GM18517 (cell line): ENCODE data around the gene HLA-DMA.
"Not testable (repeated sequence)": the region's sequence is repeated elsewhere in the genome, so short reads cannot be mapped to it uniquely, and the experiment has no call there.

Experiments used
- ATAC-seq: cut with Tn5 transposase; IDR thresholded peaks from one replicate; pipeline ENCODE4 v1.9.1; 2021; ENCODE audit warnings: mild to moderate bottlenecking, moderate library complexity; ENCODE audit not compliant: unreplicated experiment

Gene HLA-DMA

DNA sequence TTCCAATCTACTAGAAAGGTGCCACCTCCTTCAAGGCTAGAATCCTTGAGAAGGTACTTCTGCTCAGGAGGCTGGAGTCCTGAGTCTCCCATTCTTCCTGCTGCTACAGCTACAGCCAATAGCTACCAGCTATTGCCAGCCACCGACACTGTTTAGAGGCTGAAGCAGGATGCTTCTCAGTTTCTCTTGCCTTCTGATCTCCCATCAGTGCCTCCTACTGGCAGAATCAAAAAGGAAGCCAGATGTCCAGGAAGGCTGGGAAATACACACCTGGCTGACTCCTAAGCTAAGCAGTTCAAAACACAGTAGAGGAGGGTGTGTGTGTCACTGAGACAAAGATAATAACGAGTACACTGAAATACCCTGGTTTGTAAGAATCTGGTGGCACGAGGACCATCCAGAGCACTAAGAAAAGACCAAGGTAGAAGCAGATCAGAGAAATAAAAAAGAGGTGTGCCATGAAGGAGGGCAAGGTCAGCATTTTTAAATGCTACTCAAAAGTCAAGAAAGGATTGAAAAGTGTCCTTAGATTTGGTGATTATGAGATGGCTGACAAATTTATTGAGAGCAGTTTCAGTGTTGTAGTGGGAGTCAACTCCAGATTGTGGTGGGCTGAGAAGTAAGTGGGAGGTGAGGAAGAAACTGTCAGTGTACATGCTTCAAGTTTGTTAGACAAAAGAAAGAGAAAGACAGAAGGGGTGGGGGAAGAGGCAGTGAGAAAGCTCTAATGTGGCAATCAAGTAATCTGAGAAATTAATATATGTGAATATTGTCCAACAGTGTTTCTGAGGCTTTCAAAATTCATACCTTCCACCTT, 2.3 kb upstream of the HLA-DMA start:
- no peak for ATAC-seq

DNA sequence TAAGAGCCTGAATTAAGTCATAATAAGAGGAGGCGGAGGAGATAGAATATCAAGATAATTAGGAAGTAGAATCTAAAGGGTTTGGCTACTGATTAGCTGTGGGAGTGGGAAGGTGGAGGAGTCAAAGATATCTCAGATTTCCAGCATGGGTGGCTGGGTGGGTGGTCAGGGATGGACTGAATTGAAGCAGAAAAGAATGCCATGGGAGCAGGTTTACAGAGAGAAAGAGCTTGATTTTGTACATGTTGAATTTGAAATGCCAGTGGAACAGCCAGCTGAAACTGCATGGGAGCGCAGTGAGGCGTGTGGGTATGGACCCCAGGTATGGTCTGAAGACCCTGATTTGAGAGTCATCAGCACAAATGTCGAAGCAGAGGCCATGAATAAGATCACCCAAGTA, 1.4 kb upstream of the HLA-DMA start:
- no peak for ATAC-seq

GRCh38 chr6:32953775-32954174, 878 bp upstream of the HLA-DMA start:
- no peak for ATAC-seq

DNA sequence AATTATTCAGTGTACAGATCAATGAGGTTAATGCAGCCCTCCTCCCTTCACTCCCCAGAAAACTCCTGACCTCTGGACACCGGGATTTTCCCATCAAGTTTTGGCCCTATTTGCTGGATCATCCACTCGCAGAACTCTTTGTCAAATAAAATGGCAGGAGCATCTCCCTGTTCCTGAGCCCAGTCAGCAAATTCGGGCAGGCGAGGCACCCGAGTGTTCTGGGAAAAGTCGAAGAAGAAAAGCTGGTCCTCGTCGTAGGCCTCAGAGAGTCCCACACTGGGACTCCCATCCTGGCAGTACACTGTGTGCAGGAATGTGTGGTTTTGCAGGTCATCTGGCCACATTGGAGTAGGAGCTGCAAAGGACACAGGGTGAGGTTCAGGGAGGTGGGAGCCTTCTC, 2.4 kb downstream of the HLA-DMA start:
- ATAC-seq: no peak

GRCh38 chr6:32950010-32950409, 2.9 kb downstream of the HLA-DMA start:
- no peak for ATAC-seq

- no peak for ATAC-seq
Measured at GRCh38 chr6:32949113-32949512, 3.8 kb downstream of the HLA-DMA start.

- ATAC-seq: no peak
Measured at GRCh38 chr6:32947552-32948465, 5.1 kb downstream of the HLA-DMA start.

DNA sequence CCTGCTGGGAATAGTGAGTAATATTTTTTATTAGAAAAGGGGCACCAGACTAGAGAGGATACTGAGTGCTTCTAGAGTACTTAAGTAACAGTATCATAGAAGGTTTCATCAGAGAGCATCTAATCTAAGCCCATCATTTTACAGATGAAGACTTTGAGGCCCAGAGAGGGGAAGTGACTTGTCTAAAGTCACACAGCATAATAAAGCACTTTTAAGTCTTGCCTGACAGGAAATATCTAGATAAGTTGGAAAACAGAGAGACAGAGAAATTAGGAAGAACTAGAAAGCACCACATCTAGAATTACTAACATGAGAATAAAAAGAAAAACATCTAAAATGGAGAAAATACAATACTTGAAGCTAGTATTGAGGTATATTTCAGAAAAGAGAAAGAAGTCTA, 6.0 kb downstream of the HLA-DMA start:
- no peak for ATAC-seq

DNA sequence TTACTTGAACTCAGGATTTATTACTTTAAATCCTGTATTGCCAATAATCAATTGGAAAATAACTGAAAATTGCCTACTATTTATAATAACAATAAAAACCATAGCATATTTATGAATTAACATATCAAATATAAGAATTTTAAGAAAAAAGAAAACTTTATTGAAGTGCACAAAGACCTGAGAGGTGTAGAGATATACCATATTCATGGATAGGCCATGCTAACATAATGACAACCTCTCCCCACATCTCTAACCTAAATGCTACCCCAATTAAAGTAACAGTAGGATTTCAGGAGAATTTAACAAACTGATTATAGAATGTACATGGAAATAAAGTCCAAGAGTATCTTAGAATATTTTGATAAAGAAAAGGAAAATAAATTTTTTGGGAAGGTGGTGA, 6.9 kb downstream of the HLA-DMA start:
- no peak for ATAC-seq

GRCh38 chr6:32945108-32945760, 7.7 kb downstream of the HLA-DMA start:
- ATAC-seq: no peak

DNA sequence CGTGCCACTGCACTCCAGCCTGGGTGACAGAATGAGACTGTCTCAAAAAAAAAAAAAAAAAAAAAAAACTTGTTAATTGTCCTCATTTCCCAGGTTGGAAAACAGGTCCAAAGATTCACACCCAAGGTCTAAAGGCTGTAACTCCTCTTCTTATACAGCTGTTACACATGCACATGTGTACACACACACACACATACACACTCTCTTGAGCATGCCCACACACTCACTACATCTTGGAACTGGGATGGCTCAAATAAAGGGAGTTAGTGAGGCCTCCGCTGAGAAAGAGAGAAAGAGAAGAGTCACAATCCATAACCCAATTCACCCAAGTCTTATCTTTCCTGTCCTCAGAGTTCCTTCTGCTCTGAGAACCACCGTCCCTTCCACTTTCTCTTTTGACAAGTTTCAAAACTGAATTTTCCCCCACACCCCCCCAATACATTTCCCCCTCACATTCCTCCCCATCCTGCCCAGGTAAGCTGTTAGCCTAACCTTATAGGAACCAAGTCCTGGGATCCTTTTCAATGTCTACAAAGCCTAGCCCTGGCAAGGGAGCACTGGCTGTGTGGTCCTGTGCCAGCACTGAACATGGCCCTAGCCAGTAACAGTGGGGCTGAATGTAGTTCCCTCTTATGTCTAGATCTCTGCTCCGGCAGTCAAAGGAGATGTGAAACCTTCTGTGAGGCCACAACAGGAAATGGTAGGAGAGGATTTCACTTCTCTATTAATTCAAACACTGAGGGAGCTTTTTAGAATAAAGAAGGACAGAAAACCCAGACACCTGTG, 8.8 kb downstream of the HLA-DMA start:
- peak; percentile 39 for ATAC-seq

DNA sequence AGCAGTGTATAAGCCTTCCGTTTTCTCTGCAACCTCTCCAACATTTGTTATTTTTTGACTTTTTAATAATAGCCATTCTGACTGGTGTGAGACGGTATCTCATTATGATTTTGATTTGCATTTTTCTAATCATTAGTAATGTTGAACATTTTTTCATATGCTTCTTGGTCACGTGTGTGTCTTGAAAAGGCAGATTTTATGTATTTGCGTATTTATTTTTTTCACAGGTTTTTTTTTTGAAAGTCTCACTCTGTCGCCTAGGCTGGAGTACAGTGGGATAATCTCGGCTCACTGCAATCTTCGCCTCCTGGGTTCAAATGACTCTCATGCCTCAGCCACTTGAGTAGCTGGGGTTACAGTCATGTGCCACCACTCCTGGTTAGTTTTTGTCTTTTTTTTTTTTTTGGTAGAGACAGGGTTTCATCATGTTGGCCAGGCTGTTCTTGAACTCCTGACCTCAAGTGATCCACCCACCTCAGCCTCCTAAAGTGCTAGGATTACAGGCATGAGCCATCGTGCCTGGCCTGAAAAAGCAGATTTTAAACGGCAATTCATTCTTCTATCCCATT, 10.3 kb downstream of the HLA-DMA start:
- ATAC-seq: not testable (repeated sequence)

GRCh38 chr6:32941214-32941768, 11.6 kb downstream of the HLA-DMA start:
- peak; percentile 55 for ATAC-seq

DNA sequence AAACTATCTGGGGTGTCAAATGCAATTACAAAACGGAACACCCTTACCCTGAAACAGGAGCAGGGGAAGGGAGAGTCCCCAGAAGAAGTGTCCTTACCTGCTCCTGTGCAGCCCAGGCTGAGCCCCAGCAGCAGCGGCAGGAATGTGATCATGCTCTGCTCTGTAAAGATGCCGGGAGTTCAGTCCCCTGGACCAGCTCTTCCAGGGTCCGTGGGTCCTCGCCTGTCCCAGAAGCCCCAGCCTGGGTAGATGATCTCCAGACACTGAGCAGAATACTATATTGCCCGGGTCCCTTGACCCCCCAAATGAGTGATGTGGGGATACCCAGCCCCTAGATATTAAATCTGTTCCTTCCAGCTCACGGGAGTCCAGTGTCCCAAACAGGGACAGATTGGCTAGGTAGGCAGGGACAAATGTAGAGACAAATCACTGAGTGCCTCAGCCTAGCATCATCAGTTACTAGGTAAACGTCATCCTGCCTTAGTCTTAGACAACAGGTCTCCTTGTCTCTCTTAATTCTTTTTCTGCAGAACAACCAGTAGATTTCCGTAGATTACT, 12.2 kb downstream of the HLA-DMA start, which contains the start of gene HLA-DMB:
Gene HLA-DMB (minus strand): TSS at position 373 of the 558 bp plus-strand sequence. CDS start 221 bp downstream, at position 152.
- peak; percentile 54 for ATAC-seq

DNA sequence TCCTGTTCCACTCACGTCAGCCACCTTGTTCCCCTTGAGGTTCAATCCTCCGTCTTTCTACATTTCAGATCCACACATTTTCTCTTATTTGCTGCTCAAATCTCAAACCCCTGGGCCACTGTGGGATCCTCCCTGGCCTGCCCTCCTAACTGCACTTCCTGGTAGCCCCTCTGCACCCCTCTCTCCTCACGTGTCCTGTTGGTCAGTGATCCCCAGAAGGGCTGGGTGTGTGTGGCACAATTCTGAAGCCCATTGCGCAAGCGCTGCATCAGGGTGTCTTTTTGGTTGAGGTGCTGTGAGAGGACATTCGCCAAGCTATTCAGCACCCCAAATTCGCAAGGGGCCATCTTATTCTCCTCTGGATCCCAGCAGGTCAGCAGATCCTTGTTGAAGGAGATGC, 14.4 kb downstream of the HLA-DMA start:
- no peak for ATAC-seq

- no peak for ATAC-seq
Measured at GRCh38 chr6:32937230-32937633, 15.7 kb downstream of the HLA-DMA start.

DNA sequence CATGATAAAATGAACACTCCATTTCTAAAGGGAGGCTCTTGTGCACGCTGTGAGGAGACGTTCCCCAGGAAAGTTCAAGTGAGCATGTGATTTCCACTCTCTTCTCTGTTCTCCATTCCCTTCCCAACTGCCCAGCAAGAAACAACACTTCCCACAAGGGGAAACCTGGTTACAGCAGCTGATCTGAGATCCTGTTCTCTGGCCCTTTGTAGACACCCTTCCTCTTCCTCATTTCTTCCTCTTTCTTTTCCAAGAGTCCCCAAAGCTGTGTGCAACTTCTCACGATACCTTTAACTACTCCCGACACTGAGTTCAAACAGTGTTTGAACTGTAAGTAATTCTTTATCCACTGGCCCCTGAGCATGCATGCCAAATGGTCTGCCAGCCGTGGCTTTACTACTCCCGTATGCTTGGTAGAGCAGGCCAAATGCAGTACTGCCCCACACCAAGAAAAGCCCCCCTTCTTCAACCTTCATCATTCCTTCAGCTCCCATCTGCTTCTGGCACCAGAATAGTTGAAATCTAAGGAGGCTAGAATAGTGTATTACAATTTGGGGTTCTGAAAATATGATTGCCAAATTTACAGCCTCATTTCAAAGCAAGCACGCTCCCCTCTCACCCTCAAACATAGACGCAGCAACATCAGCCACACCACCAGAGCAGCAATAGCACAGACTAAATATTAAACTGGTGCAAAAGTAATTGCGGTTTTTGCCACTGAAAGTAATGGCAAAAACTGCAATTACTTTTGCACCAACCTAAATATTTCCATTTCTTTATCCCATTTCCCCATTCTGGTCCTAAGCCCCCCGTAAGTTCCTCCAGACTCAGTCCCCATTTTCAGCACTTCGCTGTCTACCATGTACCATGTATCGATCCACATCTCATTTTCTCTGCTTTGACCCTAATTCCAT, 16.4 kb downstream of the HLA-DMA start:
- ATAC-seq: no peak

- ATAC-seq: no peak
Measured at GRCh38 chr6:32935551-32936238, 17.2 kb downstream of the HLA-DMA start.
